Activated T-helper 1 cell treated with anti-CD3 and anti-CD28 coated beads, Interleukin-2, amount 50 U/mL, for 16 hours (primary cell): Measurements from ENCODE around the gene C17orf75.
"Not testable (repeated sequence)": the region's sequence is repeated elsewhere in the genome, so short reads cannot be mapped to it uniquely, and the experiment has no call there.

ENCODE experiments used
- DNase-seq, 2 donors: peaks; one replicate each; pipeline ENCODE4 v3.0.0-alpha.2; 2020; ENCODE audit warnings: low read depth in 1 of 2, low spot score in 1 of 2

Gene C17orf75

DNA sequence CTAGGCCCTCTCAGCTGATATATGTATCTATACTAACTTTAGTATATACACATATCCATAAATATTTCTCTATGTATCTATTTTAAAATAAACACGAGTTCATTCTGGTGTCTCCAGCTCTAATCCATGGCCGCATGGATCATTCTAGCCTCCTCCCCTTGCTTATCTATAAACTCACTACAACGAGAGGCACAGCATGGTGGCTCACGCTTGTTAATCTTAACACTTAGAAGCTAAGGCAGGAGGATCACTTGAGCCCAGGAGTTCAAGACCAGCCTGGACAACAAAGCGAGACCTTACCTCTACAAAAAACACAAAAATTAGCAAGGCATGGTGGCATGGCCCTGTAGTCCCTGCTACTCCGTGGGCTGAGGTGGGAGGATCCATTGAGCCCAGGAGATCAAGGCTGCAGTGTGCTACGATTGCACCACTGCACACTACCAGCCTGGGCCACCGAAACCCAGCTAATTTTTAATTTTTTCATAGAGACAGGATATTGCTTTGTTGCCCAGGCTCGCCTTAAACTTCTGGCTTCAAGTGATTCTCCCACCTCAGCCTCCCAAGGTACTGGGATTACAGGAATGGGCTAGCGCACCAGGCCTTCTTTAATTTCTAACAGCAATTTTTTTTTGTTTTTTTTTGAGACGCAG is 4.1 kb upstream of the C17orf75 start:
- no peak for DNase-seq

- no peak for DNase-seq
Measured at GRCh38 chr17:32342603-32343325, 791 bp upstream of the C17orf75 start.

DNA sequence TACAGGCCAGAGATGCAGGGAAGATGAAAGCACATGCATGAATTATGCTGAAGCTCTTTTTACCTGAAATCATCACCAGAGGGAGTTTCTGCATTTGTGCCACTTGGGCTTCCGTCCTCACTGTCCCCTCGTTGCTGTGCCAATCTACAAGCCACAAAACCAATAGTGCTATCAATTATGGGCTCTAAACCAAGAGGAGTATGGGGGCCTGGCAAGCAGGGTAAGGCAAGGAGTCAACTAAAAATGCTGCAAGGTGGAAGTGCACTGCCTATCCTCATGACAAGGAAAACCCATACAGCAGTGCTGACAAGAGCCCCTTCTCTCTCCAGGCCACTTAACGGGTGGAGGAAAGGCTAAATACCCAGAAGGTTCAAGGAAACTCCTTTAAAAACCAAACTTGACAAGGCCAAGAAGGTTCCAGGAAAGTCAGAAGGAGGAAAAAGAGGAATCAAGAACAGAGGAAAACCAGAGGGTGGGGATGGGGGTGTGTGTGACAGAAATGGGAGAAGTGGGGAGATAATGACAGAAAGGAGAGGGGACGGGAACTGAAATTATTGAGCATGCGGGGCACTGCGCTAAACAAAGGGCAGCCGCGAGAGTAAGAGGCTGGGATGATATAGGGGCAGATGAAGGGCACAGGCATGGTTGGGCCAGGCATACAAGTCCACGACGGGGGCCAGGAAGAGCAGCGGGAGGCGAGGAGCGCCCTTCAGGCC is 674 bp downstream of the C17orf75 start:
- no peak for DNase-seq

GRCh38 chr17:32335687-32336086 is 6.3 kb downstream of the C17orf75 start:
- DNase-seq: no peak

DNA sequence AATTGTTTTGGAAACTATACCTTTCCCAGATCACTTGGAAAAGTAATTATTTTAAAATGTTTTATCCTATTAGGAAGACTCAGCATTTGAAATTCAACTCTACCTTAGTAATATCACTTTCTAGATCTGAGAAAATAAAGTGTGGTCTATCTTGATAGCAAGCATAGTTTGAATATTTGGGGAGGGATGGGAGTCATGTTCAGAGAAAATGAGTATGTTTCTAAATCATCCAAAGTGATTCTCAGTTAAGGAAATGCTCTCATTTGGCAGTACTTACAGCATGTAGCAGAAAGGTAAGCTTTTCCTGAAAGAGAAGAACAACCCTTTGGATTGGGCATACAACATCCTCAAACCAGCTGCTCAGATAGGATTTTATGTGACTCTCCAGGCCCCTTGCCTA is 6.9 kb downstream of the C17orf75 start:
- DNase-seq: no peak

DNA sequence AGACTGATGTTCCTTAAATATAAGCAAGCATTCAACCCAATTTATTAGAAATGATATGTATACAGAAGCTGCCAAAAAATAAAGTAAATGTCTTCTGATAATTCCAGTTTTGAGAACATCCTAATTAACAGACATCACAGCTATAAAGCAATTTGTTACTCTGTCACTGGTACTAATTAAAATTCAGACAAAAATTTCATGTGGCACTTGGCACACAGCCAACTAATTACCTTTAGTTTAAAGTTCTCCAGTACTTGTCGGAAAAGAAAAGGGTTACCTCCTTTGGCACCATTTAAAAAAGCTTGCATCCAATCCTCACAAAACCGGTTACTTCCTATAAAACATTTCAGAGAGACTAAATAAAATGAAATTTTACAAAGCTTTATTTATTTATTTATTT is 8.8 kb downstream of the C17orf75 start:
- no peak for DNase-seq

DNA sequence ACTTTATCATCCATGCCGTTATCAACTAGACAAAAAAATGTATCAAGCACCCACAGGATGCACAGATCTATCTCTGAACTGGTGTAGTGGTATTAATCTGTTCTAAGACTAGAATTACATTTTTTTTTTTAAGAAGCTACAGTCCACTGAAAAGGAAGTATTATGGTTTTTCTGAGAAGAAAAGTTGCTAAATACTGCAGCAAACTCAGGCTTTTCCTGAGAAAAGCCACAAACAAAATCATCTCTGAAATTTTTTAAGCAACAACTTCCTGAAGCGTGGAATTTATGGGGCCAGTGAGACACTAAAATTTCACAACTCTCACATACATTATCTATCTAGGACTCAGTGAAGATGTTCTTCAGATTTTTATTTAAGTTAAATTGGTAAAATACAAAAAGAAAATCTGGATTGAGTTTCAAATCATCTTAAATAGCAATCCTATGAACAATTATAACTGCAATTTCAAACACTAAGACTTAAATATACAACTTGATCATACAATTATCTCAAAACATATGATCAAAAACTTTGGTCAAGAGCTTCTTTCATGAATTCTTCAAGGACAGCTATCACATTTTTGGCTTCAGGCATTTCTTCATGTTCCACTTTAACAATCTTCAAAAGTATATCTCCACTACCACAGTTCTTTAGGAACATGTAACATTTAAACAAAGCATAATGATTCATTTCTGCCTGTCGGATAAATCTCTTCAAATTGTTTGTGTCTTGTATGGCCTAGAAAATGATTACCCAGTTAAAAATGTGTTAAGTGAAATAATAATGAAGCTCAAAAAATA is 10.5 kb downstream of the C17orf75 start:
- DNase-seq: no peak

GRCh38 chr17:32330147-32330546 is 11.8 kb downstream of the C17orf75 start:
- no peak for DNase-seq

GRCh38 chr17:32327911-32328310 is 14.1 kb downstream of the C17orf75 start:
- no peak for DNase-seq

GRCh38 chr17:32323811-32324491 is 18.0 kb downstream of the C17orf75 start:
- DNase-seq: no peak

DNA sequence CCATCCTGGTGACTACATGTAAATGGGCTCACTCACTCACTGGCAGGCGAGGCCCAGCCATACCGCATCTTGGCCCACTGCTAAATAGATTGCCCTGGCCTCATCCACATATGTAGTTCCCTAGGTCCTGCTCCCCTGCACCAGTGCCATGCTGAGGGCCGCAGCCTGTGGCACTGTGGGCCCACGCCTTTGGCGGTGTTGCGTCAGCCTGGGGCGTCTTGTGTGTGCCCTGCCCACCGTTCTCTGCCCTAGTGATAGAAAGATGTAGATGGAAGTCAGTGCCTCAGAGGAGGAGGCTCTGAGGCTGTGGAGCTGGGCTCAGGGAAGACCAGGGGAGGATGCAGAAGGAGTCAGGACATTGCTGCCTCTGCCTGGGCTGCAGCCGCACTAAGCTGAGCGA is 18.9 kb downstream of the C17orf75 start:
- no peak for DNase-seq

GRCh38 chr17:32320847-32321246 is 21.1 kb downstream of the C17orf75 start:
- no peak for DNase-seq

GRCh38 chr17:32320080-32320479 is 21.9 kb downstream of the C17orf75 start:
- not testable (repeated sequence) for DNase-seq

DNA sequence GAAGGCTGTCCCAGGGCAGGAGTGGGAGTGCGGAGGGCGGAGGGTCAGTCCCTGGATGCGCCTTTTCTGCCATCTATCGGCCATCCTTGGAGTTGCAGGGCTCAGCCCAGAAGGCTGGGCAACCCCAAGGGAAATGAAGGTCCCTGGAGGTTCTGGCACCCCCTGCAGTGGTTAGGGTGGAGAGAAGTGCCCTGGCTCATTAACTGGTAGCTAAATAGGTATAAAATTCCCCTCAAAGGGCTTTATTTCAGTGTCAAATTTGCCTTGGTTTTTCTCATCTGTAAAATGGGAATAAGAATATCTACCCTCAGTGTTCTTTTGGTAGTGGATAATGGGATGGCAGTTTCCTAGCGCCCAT is 22.4 kb downstream of the C17orf75 start:
- DNase-seq: peak; percentile 52 to 58

GRCh38 chr17:32318071-32318470 is 23.9 kb downstream of the C17orf75 start:
- no peak for DNase-seq

- no peak for DNase-seq
Measured at GRCh38 chr17:32317353-32317752, 24.6 kb downstream of the C17orf75 start.

DNA sequence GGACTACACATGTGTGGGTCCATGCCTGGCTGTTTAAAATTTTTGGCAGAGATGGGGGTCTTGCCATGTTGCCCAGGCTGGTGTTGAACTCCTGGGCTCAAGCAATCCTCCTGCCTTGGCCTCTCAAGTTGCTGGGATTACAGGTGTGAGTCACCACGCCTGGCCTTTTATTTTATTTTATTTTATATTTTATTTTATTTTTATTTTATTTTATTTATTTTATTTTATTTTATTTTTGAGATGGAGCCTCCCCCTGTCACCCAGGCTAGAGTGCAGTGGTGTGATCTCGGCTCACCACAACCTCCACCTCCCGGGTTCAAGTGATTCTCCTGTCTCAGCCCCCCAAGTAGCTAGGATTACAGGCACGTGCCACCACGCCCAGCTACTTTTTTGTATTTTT is 25.3 kb downstream of the C17orf75 start:
- DNase-seq: not testable (repeated sequence)

DNA sequence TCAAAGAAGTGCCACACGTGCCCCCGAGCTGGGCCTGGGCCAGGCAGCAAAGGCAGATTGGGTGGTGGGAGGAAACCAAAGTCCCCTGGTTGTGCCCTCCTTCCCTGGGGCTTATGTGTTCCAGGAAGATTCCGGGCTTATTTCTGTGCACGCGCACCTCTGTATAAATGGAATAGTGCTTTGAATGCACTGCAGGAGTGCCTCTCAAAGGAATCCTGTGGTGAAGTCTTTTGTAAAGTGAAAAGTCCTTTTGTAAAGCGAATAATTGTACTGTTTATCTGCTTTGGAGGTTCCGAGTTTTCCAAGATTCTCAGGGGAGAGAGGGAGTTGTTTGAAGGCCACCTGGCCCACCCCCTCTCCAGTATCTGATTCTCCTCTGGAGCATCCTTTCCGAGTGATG is 26.8 kb downstream of the C17orf75 start:
- DNase-seq: no peak

- no peak for DNase-seq
Measured at GRCh38 chr17:32314636-32315035, 27.3 kb downstream of the C17orf75 start.

DNA sequence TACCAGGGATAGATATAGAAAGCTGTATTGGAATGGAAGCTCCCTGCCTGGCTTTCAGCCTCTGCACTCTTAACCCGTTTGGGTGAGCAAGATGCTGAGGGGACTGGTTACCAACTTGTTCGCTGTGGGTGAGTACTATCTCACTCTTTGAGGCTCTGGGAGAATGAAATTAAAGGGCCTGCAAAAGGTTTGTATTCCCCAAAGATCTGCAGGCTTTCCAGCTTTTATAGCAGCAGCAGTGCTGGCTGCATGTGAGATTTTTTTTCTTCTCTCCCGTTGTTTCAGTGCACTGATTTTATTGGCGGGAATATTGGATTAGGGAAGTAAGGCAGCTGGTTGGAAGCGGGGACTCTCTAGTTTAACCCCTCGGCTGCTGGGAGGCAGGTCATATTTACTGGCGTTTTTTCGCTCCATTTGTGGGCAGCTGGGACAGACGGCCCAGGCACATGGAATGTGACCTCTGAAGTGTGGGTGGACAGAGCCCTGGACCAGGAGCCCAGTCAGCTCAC is 30.9 kb downstream of the C17orf75 start:
- no peak for DNase-seq

- no peak for DNase-seq
Measured at GRCh38 chr17:32307658-32308057, 34.3 kb downstream of the C17orf75 start.
